PC-9 (cell line): ENCODE data around the gene SRL. TPM values are rescaled to one million over a fixed set of nuclear protein-coding genes. Genes with fewer than 3 reads are reported as not detected.

Experiments used
- BruUV-seq: library from RNA; stranded (reverse); fragments of 400-500 nt; replicated peaks from 2 replicates; lab custom pipeline; 2021; lab: Mats Ljungman, UMichigan
- CTCF ChIA-PET: fragments of 300-600 bp; sonication (Branson Sonifier 250); formaldehyde crosslinking; loops from one replicate; lab custom pipeline; 2022; ENCODE audit warnings: antibody characterized with exemption; lab: Charles Lee
- POLR2A ChIA-PET: fragments of 300-600 bp; sonication (Branson Sonifier 250); formaldehyde crosslinking; loops from one replicate; lab custom pipeline; 2022; ENCODE audit warnings: antibody characterized with exemption; ENCODE audit not compliant: unreplicated experiment; lab: Charles Lee
- DNase-seq, 2 experiments: peaks; one replicate each; pipeline versions ENCODE4 v3.0.0 to v3.0.0-alpha.2; 2015 to 2022; ENCODE audit warnings: mixed read lengths in 1 of 2
- H2AFZ ChIP-seq: fragments of 200-600 bp; sonication (generic); 2 replicates; pipeline ENCODE4 v1.8.1; 2017; ENCODE audit warnings: antibody characterized with exemption
- H3F3A ChIP-seq: fragments of 200-600 bp; sonication (generic); 2 replicates; pipeline ENCODE4 v1.8.1; 2017; ENCODE audit warnings: antibody characterized with exemption, mild to moderate bottlenecking, low read depth; ENCODE audit not compliant: insufficient read depth
- H3K27ac ChIP-seq: fragments of 200-600 bp; sonication (generic); 2 replicates; pipeline ENCODE4 v1.6.1; 2016; ENCODE audit warnings: mixed run types
- H3K27me3 ChIP-seq: fragments of 200-600 bp; sonication (generic); 2 replicates; pipeline ENCODE4 v1.6.1; 2016; ENCODE audit warnings: low read depth, mixed run types; ENCODE audit not compliant: insufficient read depth
- H3K36me3 ChIP-seq: fragments of 200-600 bp; sonication (generic); 2 replicates; pipeline ENCODE4 v1.6.1; 2016; ENCODE audit warnings: low read depth, mixed run types
- H3K4me1 ChIP-seq: fragments of 200-600 bp; sonication (generic); replicated peaks from 2 replicates; pipeline ENCODE4 v1.6.1; 2016; ENCODE audit warnings: mixed run types; ENCODE audit not compliant: insufficient read depth
- H3K4me2 ChIP-seq: fragments of 200-600 bp; sonication (generic); 2 replicates; pipeline ENCODE4 v1.6.1; 2017; ENCODE audit warnings: mixed run types
- H3K4me3 ChIP-seq: fragments of 200-600 bp; sonication (generic); 2 replicates; pipeline ENCODE4 v1.6.1; 2016; ENCODE audit warnings: mixed run types
- H3K79me2 ChIP-seq: fragments of 200-600 bp; sonication (generic); 2 replicates; pipeline ENCODE4 v1.6.1; 2017; ENCODE audit warnings: low read depth, mixed run types
- H3K9me2 ChIP-seq: fragments of 200-600 bp; sonication (generic); 2 replicates; pipeline ENCODE4 v1.8.1; 2017; ENCODE audit warnings: mild to moderate bottlenecking; ENCODE audit not compliant: insufficient read depth
- H3K9me3 ChIP-seq: fragments of 200-600 bp; sonication (generic); 2 replicates; pipeline ENCODE4 v1.8.1; 2016; ENCODE audit warnings: low read depth; ENCODE audit not compliant: insufficient read depth
- H4K20me1 ChIP-seq: fragments of 200-600 bp; sonication (generic); 2 replicates; pipeline ENCODE4 v1.8.1; 2017; ENCODE audit not compliant: insufficient read depth
- CTCF ChIP-seq: fragments of 200-600 bp; sonication (generic); conservative IDR thresholded peaks from 2 replicates; pipeline ENCODE4 v1.6.1; 2017; ENCODE audit warnings: mixed run types, antibody characterized with exemption, mild to moderate bottlenecking, moderate library complexity
- EZH2 ChIP-seq: fragments of 200-600 bp; sonication (generic); IDR thresholded peaks from 2 replicates; pipeline ENCODE4 v1.8.0; 2017; ENCODE audit warnings: antibody characterized with exemption, low read depth
- intact Hi-C: fragments of 100-400 bp; cut with micrococcal nuclease; formaldehyde crosslinking; loops from one replicate; pipeline ENCODE4 v1.10.0; 2022; ENCODE audit not compliant: unreplicated experiment
- total RNA-seq: library from RNA; stranded (reverse); gene quantifications from 2 replicates; pipeline ENCODE4 v1.2.3, GENCODE V29; 2021

Gene SRL
- total RNA-seq, 1 experiment from 2014 or later, result not detected

- DNase-seq, result no peak
- 0 out of 2 replicates have a peak, but pooled peaks cover 6% of the 10 kb centered on the region for H3K27me3 ChIP-seq
- no peak overlapping the region for H2AFZ ChIP-seq
- no TSS peak for BruUV-seq
- no peak for TF ChIP-seq CTCF
- no peak for TF ChIP-seq EZH2
- no peaks in the 10 kb centered on the region for H3K36me3 ChIP-seq
- CTCF ChIA-PET, result no interaction called here
- H3K9me2 ChIP-seq, result no peaks in the 10 kb centered on the region
- intact Hi-C loops, result no loop called here
- no peaks in the 10 kb centered on the region for H3K79me2 ChIP-seq
- H3K9me3 ChIP-seq, result no peaks in the 10 kb centered on the region
- H3K4me2 ChIP-seq, result no peak overlapping the region
- no peak overlapping the region for H3K4me3 ChIP-seq
- H4K20me1 ChIP-seq, result no peaks in the 10 kb centered on the region
- no peaks in the 10 kb centered on the region for H3F3A ChIP-seq
- H3K27ac ChIP-seq, result no peak overlapping the region
- H3K4me1 ChIP-seq, result no peaks in the 10 kb centered on the region
- POLR2A ChIA-PET, result no interaction called here
These were observed 81.0 kb downstream of the SRL start for GRCh38 chr16:4160658-4161430.

- no peak overlapping the region for H3K4me3 ChIP-seq
- no peaks in the 10 kb centered on the region for H3K4me1 ChIP-seq
- no peaks in the 10 kb centered on the region for H4K20me1 ChIP-seq
- no peak for TF ChIP-seq CTCF
- TF ChIP-seq EZH2, result no peak
- BruUV-seq, result no TSS peak
- H3K9me3 ChIP-seq, result no peaks in the 10 kb centered on the region
- no peak overlapping the region for H2AFZ ChIP-seq
- ChIA-PET POLR2A (interaction anchor here (0.6 kb wide), 1 partner anchor 385 kb away, joined by 7 read pairs; no protein-coding TSS in a partner anchor), CTCF (no interaction called here)
- no peaks in the 10 kb centered on the region for H3K79me2 ChIP-seq
- no peak overlapping the region for H3K4me2 ChIP-seq
- 0 out of 2 replicates have a peak, but pooled peaks cover 6% of the 10 kb centered on the region for H3K27me3 ChIP-seq
- no peaks in the 10 kb centered on the region for H3K9me2 ChIP-seq
- no peak overlapping the region for H3K27ac ChIP-seq
- intact Hi-C loops, result no loop called here
- H3K36me3 ChIP-seq, result no peaks in the 10 kb centered on the region
- DNase-seq, result no peak
- no peaks in the 10 kb centered on the region for H3F3A ChIP-seq
These were observed 82.2 kb downstream of the SRL start for GRCh38 chr16:4159726-4160125.

GRCh38 chr16:4158143-4159093 is 83.5 kb downstream of the SRL start:
- ChIA-PET POLR2A (no interaction called here), CTCF (no interaction called here)
- intact Hi-C loops, result no loop called here
- Histone ChIP-seq H3K9me3 (no peaks in the 10 kb centered on the region), H3K79me2 (no peaks in the 10 kb centered on the region), H2AFZ (no peak overlapping the region), H3K4me1 (no peaks in the 10 kb centered on the region), H3K4me2 (no peak overlapping the region), H4K20me1 (no peaks in the 10 kb centered on the region), H3K27ac (no peak overlapping the region), H3F3A (no peaks in the 10 kb centered on the region), H3K4me3 (no peak overlapping the region), H3K9me2 (no peaks in the 10 kb centered on the region), H3K36me3 (no peaks in the 10 kb centered on the region), H3K27me3 (0 out of 2 replicates have a peak, but pooled peaks cover 6% of the 10 kb centered on the region)
- no peak for TF ChIP-seq CTCF
- TF ChIP-seq EZH2, result no peak
- no peak for DNase-seq
- no TSS peak for BruUV-seq
